Activated CD8-positive, alpha-beta memory T cell treated with anti-CD3 and anti-CD28 coated beads for 24 hours (primary cell): Measurements from ENCODE around the gene SPATA21.

Source experiments
- DNase-seq: peaks from one replicate; pipeline ENCODE4 v3.0.0-alpha.2; 2020

Gene SPATA21

DNA sequence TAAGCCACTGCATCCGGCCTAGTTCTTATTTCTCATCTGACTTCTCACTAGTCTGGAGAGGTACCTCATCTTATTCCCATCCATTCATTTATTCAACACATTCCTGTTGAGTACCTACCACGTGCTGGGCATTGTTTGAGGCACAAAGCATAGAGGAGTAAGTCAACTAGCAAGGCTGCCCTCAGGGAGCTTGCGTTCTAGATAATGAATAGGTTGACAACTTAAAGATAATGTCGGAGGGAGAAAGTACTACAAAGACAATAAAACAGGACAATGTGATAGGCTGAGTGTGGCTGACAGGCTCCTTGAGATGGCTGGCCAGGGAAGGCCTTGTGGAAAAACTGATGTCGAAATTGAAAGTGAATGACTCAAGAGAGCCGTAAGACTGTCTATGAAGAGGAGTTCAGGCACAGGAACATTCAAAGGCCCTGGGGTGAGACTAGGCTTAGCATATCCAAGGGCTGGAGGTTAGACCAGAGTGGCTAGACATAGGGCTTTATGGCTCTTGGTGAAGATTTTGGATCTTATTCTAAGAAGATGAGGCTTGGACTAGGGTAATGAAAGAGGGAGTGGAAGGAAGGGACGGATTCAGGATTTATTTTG, 18.3 kb downstream of the SPATA21 start:
- no peak for DNase-seq

DNA sequence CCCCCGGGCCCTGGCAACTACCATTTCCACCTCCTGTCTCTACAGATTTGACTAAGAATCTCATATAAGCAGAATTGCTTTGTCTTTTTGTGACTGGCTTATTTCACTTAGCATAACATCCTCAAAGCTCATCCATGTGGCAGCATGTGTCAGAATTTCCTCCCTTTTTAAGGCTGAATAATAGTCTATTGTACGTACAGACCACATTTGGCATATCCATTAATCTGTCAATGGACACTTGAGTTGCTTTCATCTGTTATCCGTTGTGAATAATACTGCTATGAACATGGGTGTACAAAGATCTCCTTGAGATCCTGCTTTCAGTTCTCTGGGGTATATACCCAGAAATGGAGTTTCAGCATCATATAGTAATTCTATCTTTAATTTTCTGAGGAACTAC, 24.0 kb downstream of the SPATA21 start:
- no peak for DNase-seq

DNA sequence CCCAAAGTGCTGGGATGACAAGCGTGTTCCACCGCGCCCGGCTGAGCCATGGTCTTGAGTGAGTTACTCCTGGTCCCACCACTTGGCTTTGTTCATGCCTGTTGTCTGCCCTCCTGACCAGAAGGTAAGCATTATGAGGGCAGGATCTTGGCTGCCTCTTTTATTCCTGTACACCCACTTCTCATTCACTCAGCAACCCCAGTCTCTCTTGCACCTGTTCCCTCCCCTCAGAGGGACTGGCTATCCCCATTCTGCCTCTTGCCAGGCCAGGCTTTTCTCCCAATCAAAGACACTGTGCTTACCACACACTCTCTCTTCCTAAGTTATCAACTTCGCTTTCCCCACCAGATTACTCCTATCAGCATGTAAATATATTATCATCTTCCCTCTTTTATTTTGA, 26.4 kb downstream of the SPATA21 start:
- DNase-seq, result no peak

DNA sequence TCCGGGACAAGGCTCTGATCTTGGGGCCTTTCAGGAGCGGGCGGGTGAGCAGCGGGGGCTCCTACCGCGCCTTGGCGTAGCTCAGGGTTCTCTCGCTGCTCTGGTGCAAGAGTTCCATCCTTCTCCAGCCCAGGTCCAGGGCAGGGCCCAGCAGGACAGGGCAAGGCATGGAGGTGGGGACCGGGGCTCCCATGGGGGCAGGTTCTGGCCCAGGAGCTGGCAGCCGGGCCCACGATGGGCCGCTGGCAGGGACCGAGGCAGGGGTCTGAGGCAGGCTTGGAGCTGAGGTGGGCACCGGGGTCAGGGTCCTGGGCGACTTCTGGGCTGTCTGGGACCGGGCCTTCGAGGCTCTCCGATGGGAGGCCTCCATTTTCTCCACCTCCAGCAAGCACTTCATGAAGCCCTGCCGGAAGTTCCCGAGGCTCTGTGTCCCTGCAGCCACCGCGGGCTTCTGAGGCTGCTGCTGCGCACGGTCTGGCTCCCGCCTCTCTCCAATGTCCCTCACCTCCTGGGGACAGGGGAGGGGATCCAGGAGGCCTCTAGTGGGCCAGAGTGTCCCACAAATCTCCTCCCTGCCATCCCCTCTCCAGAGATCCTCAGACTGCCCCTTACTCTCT, 27.6 kb downstream of the SPATA21 start:
- DNase-seq, result no peak

DNA sequence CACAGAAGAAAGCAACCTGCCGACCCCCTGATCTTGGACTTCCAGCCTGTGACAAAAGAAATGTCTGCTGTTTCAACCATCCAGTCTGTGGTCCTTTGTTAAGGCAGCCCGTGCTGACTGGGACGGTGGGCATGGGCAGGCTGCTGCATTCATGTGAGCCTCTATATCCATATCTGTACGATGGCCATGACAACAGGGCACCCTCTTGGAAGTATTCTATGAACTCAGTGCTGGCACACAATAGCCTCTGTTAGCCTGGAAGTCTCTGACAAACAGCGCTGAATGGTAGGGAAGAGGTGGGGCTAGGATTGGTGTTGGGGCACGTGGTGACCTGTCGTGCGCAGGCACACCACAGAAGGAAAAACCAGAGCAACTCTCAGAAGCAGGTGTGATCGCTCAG, 30.4 kb downstream of the SPATA21 start:
- no peak for DNase-seq

DNA sequence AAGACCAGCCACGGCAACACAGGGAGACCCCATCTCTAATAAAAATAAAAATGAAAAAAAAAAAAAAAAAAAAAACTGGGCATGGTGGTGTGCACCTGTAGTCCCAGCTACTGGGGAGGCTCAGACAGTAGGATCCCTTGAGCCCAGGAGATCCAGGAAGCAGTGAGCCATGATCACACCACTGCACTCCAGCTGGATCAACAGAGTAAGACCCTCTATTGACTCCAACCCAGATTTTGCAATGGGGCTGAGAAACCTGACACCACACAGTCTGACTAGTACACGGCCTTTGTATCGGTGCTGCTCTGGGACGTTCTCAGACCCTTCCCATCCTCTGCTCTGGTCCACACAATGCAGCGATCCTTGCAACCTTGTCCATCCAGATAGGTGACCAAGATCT, 31.8 kb downstream of the SPATA21 start:
- DNase-seq, result no peak

DNA sequence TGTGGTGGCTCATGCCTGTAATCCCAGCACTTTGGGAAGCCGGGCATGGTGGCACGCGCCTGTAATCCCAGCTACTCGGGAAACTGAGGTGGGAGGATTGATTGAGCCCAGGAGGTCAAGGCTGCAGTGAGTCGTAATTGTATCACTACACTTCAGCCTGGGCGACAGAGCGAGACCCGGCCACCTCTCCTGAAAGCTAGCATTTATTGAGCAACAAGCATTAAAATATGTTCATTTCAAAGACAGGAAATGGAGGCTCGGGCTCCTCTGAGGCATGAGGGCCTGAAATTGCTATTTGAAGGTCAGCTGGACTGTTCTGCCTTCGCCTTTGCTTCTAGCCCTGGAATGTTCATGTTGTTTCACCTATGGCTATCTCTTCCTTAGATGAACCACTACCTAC, 34.5 kb downstream of the SPATA21 start:
- DNase-seq, result no peak

DNA sequence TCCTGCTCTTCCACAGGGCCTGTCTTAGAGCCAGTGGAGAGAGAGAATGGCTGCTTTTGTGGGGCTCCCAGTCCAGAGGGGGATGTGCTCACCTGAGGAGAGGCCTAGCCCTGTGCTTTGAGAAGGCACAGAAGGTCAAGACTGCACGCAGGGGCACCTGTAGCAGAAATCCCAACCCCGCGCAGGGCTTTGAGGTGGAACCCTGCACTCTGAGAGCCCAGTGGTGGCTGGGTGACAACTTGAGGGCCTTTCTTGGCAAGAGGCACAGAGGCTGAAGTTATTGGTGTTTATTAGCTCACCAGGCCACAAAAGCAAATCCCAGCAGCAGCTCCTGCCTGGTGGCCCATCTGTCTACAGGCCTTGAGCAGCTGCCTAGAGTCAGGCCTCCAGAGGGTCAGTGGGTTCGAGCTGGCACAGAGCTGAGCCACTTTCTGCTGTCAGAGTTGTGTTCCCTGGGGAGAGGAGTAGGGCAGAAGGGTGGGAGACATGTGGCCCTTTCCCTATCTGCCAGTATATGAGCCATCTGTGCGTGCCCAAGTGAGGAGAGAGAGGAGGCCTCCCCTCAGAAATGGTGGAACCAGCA, 38.8 kb downstream of the SPATA21 start:
- DNase-seq, result no peak

DNA sequence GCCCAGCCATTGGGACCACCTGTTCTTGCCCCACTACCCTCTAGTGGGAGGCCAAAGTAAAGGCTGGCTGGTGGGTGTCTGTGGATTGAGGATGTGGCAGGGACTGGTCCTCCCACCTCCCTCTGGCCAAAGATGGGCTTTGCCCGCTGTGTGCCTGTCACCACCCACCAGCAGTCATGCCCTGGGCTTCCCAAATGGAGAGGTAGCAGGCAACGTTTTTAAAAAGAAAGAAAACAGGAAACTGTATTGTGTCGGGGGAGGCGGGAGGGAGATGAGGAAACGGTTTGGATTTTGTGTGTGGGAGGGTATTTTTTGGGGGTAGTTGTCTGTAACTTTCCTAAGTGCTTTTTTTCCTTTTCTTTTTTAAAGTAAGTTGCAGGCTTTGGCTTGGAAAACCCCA, 40.1 kb downstream of the SPATA21 start:
- DNase-seq, result no peak

DNA sequence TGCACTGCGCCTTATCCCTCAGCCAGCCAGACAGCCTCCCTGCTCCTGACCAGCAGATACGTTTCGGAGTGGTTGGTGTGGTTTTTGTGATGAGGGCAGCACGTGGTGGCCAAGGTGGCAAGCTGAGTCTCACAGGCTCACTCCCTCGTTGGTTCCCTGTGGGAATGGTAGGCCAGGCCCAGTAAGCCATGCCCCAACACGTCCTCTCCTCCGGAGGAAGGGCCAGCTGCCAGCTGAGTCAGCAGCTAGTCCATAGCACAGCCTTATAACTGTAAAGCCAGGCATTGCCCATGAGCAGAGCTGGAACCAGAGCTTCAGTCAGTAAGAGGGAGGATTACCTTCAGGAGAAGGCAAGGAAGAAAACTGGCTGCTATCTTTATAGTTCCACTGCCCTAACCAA, 40.6 kb downstream of the SPATA21 start:
- DNase-seq, result no peak

DNA sequence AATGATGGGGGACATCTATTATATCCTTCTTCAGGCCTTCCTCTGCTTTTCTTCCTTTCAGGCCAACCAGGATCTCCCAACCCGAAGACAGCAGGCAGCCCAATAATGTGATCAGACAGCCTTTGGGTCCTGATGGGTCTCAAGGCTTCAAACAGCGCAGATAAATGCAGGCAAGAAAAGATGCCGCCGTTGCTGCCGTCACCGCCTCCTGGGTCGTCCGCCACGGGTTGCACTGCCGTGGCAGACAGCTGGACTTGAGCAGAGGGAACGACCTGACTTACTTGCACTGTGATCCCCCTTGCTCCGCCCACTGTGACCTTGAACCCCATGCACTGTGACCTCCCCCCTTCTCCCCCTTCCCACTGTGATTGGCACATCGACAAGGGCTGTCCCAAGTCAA, 42.2 kb downstream of the SPATA21 start:
- no peak for DNase-seq

DNA sequence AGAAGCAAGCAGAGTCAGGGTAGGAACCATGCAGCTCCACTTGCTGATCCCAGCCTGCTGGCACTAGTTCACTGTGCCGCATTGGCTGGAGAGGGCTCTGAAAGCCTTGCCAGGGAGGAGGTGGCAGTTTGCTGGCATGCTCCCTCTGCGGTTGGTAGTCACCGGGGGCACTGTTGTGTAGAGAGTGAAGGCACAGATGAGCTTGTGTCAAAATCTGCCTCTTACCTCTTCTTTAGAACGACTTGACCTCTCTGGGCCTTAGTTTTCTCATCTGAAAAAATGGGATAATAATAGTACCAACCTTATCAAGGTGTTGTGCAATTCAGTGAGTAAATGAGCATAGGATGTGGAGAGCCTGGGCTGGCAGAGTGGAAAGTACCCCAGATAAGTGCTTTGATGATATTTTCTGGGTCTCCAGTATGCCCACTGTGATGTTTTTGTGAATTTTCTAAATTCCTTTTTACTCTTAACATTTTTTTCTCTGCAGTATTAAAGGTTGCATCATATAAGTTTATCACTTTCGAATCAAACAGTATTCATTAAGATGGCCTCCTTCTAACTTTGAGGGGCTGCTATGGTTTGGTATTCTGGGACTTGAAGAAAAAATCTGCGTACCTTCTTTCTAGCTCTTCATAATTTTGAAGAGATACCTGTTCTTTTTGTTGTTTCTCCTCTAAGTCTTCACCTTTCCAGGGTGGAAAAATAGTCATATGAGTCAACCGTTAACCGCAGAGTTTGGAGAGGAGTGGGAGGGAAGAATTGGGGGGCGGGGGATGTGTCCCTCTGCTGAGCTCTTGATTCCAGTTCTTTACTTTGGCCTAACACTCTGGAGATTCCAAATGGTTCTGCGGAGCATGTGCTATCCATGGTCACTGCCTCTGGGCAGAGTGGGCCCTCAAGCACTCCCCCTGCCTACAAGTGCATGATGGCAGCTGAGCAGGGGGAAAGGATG, 43.4 kb downstream of the SPATA21 start:
- DNase-seq, result no peak

DNA sequence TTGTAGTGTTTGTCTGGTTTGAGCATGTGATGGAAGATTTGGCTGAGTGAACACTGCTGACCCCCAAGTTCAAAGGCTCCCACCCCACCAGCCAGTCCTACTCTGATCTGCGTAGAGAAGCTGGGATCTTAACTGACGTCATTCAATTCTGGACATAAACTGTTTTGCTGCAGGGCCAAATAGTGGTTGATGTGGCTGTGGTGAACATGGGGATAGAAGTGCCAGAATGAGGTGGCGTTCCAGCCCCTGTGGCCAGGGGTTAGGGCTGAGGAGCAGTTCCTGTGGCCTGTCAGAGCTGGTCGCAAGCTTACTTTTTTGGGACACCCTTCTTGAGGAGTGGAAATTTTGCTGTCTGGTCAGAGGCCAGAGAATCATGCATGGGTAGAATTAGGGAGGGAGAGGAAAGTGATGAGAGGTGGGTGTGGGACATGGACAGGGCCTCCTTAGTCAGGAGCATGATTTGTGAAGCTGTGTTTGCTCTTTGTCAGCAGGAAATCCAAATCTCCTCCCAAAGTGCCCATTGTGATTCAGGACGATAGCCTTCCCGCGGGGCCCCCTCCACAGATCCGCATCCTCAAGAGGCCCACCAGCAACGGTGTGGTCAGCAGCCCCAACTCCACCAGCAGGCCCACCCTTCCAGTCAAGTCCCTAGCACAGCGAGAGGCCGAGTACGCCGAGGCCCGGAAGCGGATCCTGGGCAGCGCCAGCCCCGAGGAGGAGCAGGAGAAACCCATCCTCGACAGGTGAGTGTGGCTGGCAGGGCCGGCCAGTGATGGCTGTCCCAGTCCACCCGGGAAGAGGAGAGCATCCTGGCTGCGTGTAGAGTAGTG, 44.3 kb downstream of the SPATA21 start:
- DNase-seq, result no peak

DNA sequence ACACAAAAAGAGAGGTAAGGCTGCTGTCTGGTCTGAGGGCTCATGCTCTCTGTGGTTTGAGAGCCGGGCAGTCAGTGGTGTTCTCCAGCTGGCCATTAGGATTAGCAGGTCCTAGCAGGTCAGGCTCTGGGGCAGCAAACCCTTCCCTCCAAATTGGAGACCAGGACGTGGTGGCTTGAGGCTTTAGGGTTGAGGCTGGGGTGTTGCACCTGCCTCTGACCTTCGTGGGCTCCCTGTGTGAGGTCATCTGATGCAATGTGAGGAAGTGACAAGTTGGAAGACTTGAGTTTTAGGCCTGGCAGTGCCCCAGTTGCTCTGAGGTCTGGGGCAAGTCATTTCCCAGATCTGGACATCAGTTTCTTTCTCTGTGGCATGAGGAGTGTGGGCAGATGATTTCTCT, 45.8 kb downstream of the SPATA21 start:
- no peak for DNase-seq

DNA sequence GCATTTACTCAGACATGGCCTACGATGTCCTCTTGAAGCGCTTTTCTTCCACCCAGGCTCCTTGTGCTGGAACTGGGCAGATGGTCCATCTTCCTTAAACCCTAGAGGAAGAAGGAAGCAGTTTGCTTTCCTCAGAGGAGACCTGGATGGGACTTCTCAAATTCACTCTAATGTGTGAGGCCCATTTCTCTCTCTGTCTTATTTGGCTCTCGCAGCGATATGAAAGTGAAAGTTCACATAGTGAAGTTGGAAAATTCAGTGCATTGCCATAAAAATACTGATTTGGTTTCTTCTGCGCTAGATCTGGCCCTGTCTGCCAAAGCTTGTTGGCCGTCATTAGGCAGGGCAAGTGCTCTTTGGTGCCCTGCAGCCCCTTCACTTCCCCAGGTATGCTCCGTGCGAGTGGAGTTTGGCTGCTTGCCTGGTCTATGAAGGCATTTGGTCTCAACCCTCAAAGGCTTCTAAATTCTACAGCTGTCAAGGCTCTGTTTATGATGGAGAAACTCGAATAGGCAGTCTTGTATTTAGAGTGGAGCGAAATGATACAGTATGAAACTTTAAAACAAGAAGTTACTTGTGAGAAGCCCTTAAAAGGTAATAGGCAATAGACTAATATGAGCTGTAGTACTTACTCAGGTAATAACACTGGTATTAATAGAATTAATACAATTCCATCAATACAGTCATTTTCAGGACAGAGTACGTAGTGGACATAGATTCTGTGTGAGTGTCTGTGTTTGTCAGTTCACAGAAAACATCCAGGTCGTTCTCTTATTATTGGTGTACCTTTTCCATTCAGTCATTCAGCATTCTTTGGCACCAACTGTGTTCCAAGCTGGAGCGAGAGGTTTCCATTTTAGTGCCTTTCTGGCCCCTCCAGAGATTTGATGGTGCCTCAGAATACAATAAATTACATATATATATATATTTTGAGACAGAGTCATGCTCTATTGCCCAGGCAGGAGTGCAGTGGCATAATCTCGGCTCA, 49.7 kb downstream of the SPATA21 start:
- no peak for DNase-seq

DNA sequence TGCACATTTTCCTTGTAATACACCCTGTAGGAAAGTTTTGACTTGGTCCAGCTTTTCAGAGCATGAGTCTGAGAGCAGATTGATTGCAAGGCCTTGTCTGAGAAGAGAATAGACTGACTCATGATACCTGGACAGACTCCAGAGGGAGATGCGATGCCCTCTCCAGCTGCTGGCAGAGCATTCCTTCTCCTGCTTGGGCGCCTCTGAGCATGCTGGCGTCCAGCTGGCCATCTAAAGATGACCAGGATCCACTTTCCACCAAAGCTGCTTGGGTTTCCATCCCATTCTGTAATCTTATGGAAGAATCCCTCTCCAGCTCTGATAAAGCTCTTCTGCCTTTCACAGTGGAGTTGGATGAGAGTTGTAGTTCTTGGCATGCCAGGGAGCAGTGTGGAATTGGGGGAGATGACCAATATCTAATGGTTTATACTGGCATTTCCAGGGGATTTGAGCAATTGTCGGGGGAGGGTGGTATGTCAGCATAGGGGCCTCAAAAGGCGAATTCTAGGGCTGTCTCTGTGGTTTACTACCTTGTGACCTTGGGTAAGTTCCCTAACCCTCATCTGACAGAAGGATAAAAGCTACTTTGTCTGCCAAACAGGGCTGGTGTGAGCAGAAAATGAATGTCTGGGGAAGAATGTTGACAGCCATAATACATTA, 50.6 kb downstream of the SPATA21 start:
- no peak for DNase-seq

DNA sequence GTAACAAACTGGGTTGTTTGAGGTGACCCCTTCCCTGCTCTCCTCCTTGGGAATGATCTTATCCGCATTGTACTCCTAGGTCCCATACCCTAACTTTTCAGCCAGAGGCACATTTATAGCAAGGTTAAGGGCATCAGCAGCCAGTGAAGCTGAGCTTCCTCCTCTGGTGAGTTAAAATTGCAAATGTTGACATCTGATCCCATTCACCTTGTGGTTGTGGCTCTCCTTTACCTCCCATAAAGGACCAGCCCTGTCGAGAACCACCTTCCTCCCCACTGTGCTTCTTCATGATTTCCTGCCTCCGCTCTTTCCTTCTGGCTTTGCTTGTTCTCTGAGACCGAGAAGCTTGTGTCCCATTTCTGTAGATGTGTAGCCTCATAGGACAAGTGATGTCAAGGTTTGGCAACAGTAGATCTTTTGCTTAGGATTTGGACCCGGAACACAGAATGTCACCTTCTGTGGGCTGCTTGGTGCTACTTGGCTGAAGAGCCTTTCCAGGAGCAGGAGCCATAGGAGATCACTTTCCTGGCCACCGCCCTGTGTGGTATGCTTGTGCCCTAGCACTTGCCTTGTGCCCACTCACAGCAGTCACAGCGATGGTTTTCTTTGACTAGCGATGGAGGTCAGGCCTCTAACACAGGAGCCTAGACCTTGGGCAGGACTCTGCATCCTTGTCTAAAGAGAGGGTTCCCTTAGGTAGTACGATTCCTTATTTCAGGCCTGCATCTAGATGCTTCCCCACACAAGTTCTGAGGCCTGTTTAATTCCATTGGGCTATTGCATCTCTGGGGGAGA, 51.4 kb downstream of the SPATA21 start:
- DNase-seq, result no peak

DNA sequence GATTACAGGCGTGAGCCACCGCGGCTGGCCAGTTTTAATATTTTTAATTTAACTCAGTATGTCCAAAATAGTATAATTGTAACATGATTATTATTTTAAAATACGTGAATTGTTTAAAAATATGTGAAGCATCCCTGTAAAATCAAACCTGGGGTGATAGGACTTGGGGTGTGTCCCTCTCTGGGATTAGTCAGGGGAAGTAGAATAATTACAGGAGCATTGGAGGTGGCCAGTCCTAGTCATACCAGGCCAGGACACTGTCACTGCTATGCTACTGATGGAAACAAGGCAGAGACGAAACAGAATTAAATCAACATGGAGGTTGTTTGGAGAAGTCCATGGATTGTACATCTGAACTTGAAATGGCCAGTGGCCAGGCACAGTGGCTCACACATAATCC, 53.3 kb downstream of the SPATA21 start:
- no peak for DNase-seq

DNA sequence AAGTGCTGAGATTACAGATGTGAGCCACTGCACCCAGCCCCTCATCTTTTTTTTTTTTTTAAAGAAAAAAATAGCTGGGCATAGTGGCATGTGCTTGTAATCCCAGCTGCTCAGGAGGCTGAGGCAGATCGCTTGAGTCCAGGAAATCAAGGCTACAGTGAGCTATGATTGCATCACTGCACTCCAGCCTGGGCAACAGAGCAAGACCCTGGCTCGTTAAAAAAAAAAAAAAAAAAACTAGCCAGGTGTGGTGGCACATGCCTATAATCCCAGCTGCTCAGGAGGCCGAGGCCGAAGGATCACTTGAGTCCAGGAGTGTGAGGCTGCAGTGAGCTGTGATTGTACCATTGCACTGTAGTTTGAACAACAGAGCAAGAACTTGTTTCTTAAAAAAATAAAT, 56.4 kb downstream of the SPATA21 start:
- DNase-seq, result no peak

DNA sequence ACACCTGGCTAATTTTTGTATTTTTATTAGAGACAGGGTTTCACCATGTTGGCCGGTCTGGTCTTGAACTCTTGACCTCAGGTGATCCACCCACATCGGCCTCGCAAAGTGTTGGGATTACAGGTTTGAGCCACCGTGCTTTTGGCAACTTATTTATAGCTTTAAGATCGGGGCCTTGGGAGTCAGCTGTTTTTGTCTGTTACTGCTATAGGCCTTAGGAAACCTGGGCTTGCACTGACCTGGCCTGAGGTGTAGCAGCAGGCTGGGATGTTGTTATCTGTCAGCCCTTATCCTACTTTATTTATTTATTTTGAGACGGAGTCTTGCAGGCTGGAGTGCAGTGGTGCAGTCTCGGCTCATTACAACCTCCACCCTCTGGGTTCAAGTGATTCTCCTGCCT, 58.8 kb downstream of the SPATA21 start:
- DNase-seq, result no peak
